GM21723 (cell line): Measurements from ENCODE around the gene IRGC.

ENCODE experiments used
- ATAC-seq: cut with Tn5 transposase; IDR thresholded peaks from one replicate; pipeline ENCODE4 v1.9.1; 2021; ENCODE audit warnings: mild to moderate bottlenecking, moderate library complexity; ENCODE audit not compliant: unreplicated experiment

IRGC gene

GRCh38 chr19:43721469-43722048 is 5.7 kb downstream of the IRGC start:
- no peak for ATAC-seq

GRCh38 chr19:43723588-43723987 is 7.7 kb downstream of the IRGC start:
- ATAC-seq: no peak

DNA sequence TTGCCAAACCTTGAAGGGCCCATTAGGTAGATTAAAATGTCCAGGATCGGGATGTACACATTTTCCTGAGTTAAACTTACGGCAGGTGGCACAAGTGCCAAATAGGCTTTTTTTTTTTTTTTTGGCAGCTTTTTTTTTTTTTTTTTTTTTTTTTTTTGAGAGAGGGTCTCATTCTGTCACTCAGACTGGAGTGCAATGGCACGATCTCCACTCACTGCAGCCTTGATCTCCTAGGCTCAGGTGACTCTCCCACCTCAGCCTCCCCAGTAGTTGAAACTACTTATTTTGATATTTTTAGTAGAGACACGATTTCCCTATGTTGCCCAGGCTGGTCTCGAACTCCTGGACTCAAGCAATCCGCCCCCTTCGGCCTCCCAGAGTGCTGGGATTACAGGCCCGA is 9.0 kb downstream of the IRGC start:
- no peak for ATAC-seq

DNA sequence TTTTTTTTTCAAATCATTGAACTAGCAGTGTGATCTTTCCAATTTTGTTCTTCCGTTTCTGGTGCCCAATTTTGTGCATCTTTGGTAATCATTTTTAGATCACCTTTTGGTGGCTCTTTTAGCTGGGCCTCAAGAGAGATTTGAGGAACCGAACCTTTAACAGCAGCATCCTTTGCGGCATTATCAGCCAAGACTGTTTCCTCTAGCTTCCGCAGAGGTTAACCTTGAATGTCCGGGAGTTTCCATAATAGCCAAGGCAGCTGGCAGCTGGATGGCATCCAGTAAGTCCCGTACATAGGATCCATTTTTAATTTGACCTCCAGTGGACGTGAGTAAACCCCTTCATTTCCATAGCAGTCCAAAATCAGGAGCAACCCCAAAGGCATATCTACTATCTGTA is 9.6 kb downstream of the IRGC start:
- ATAC-seq: no peak

- ATAC-seq: no peak
These were observed 11.1 kb downstream of the IRGC start for GRCh38 chr19:43726736-43727592.

DNA sequence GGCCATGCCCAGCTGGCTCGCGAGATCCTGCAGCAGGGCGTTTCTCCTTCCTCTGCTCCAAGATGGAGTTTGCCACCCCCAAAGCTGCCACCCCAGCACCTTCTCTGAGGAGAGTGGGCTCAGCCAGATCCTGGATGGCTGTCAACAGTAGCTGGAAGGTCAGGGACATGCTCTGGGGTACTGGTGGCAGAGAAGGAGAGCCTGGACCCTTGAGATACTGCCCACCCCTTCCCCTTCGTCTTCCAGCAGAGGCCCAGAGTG is 11.6 kb downstream of the IRGC start:
- ATAC-seq: no peak

- ATAC-seq: no peak
These were observed 14.0 kb downstream of the IRGC start for GRCh38 chr19:43729919-43730318.

DNA sequence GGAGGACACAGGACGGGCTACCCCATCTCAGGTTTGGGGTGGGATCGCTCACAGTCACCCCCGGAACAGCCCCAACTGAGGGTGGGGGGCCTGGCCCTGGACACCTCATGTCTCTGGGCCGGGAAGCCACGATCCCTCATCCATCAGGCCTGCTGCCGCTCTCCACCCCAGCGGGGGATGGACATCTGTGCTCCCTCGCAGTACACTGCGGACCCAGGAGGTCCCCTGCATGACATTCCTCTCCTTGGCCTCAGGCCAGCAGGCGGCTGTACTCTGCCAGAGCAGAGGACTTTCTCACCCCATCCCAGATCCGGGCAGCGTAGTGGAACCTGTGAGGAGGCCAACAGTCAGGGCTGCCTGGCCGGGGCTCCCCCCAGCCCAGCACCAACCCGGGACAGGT is 15.5 kb downstream of the IRGC start:
- no peak for ATAC-seq

DNA sequence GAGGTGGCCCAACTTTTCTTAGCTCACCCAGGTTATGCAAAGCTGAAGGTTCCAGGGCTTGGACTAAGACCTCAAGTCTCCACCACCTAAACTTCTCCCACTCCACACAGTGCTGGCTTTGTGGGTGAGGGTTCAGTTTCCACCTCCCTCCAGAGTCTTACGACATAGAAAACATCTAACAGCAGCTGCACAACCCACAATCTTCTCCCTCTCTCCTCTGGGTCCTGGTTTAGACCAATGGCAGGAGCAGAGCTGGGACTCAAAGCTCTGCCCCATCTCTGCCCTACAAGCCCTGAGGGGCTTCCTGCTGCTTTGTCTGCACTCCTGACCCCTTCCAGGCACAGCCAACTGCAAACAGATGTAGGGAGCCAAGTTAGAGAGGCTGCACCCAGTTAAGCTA is 16.0 kb downstream of the IRGC start:
- ATAC-seq: no peak

DNA sequence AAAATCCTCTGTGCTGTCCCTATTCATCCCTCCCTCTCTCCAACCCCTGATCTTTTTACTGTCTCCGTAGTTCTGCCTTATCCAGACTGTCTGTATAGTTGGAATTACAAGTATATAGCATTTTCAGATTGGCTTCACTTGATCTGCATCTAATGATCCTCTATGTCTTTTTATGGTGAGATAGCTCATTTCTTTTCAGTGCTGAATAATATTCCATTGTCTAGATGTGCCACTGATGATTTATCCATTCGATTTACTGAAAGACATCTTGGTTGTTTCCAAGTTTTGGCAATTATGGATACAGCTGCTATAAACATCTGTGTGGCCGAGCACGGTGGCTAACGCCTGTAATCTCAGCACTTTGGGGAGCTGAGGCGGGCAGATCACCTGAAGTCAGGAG is 19.1 kb downstream of the IRGC start:
- ATAC-seq: no peak

DNA sequence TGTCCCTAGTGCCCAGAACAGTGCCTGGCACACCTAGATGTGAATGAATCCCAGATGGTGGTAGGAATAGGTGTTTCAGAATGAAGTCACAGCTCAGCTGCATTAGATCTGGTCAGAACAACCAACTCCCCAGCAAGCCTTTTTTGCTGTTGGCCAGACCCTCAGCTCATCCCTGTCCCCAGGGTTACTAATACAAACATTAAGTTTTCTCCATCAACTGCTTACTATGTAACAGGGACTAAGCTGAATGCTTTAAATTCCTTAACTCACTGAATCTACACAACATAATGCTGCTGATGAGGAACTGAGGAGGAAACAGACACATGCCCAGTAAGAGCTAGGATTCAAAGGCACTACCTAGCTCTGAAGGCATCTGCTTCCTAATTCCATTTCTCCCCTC is 20.1 kb downstream of the IRGC start:
- no peak for ATAC-seq

DNA sequence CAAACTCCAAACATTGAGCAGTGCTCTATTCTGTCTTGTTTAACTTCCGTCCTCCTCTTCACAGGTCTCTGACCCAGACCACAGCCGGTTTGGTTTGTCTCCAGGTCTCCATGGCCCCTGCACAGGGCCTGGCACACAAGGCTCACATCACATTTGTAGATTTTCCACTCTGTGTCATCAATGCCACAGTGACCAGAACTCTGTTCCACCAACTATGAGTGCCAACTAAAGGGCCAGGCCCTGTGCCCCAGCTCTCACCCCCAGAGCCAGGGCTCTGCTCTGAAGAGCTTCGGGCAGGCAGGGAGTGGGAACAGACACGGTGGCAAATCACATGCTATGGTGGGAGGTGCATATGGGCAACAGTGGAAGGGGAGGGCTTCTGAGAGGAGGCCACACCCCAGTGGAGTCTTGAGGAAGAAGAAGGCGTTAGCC is 22.9 kb downstream of the IRGC start:
- no peak for ATAC-seq

- no peak for ATAC-seq
These were observed 23.8 kb downstream of the IRGC start for GRCh38 chr19:43739439-43740235.

DNA sequence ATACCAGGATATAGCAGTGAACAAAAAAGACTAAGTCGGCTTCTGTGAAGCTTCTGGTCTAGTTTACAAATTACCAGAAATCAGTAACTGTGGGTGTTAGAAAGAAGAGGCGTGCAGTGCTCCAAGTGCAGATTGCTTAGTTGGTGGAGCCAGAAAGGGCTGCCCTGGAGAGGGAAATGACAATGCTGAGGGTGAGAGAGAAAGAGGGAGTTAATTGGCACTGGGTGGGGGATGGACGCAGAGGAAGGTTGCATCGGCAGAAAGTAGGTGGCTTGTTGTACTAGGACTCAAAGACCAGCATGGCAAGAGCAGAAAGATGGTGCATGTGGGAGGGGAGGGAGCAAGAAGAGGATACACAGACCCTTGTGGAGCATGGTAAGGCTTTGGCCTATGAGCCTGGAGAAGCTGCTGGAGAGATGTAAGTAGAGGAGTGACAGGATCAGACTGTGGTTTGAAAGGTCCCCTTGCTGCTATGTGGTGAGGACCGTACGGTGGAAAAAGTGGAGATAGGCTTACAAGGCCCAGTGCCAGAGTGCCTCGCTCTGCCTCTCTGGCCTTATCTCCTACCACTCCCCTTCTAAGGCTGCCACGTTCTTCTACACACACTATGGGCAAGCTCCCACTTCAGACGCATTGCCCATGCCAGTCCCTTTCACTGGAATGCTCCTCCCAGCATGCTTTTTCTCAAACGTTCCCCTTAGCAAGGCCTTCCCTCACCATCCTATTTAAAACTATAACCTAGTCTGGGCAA is 25.4 kb downstream of the IRGC start:
- no peak for ATAC-seq

GRCh38 chr19:43743059-43743458 is 27.2 kb downstream of the IRGC start:
- no peak for ATAC-seq

DNA sequence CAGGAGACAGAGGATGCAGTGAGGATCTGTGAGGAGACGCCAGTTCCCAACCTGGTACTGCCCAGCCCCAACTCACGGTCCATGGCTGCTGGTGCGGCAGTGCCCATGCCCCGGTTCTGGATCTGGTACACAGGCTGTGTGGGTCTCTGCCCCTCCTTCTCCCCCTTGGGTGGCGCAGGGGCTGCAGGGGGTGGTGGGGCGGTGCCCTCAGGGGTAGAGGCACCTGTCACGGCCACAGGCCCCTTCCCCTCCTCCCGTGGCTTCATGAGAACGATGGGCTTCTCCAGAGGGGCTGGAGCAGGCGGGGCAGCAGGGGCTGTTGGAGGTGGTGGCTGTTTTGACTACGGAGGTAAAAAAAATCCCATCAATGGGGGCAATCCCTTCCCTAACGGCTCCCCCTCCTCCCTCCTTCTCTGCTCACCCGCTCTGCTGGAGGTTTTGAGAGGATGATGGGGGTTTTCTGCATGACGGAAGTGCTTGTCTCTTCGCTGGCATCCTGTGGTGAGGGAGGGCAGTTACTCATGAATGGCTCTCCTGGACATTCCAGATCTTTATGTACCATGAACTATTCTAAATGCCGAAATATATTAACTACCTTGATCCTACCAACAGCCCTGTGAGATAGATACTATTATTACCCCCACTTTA is 31.8 kb downstream of the IRGC start:
- no peak for ATAC-seq

DNA sequence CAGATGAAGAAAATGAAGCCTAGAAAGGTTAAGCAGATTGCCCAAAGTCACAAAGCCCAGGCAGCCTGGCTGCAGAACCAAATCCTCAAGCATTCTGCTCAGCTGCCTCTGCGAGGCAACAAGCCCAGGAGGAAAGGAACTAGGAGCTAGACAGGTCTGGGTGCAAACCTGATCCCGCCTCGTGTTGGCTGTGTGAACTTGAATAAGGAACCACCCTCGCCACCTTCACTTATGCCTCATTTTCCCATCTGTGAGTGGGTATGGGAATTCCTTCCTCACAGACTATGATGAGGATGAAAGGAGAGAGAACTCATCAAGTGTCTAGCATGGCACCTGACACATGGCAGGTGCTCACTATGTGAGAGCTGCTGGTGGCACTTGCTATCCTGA is 32.3 kb downstream of the IRGC start:
- ATAC-seq: no peak

GRCh38 chr19:43748685-43749084 is 32.8 kb downstream of the IRGC start:
- no peak for ATAC-seq

GRCh38 chr19:43749152-43749551 is 33.3 kb downstream of the IRGC start:
- ATAC-seq: no peak

GRCh38 chr19:43749898-43750297 is 34.0 kb downstream of the IRGC start:
- ATAC-seq: no peak
